K562 (cell line): ENCODE measurements around the gene RSPH3. TPM values are rescaled to one million over a fixed set of nuclear protein-coding genes. Genes with fewer than 3 reads are reported as not detected.

ENCODE experiments used
- ATAC-seq: fragments of 200-7000 bp; cut with Tn5 transposase; 3 replicates; pipeline ENCODE4 v1.9.1; 2020; ENCODE audit warnings: moderate library complexity
- BruUV-seq: library from RNA; stranded (reverse); fragments of 400-500 nt; replicated peaks from 2 replicates; lab custom pipeline; 2021; lab: Mats Ljungman, UMichigan
- CTCF ChIA-PET: fragments of 300-600 bp; formaldehyde crosslinking; extraction: SDS; loops from one replicate; lab custom pipeline; 2021; ENCODE audit warnings: low intra/inter-chr PET ratio; lab: Yijun Ruan, JAX
- POLR2A ChIA-PET: fragments of 300-600, 350-650 bp; sonication (Branson Sonifier 250); formaldehyde crosslinking; extraction: SDS; loops from one replicate; lab custom pipeline; 2021; ENCODE audit warnings: antibody characterized with exemption, inconsistent platforms; lab: Yijun Ruan, JAX
- DNase-seq, 4 experiments: peaks; one replicate each; pipeline versions ENCODE4 v3.0.0 to v3.0.0-alpha.2; 2011 to 2018; ENCODE audit warnings: low spot score in 3 of 4, mixed read lengths in 3 of 4; ENCODE audit errors: extremely low read depth in 1 of 4
- FAIRE-seq: peaks from 2 replicates; lab custom pipeline; 2011; peaks lifted over from hg19 to GRCh38; lab: Jason Lieb, UNC
- H2AFZ ChIP-seq: 2 replicates; pipeline ENCODE4 v1.6.0; 2011; ENCODE audit warnings: low read depth, low read length, control low read depth, inconsistent platforms
- H3K27ac ChIP-seq: fragments of 200-600 bp; 3 replicates; pipeline ENCODE4 v1.8.0; 2011; ENCODE audit warnings: low read depth, mild to moderate bottlenecking, control low read depth, inconsistent platforms, low read length, moderate library complexity, mixed read lengths; ENCODE audit errors: extremely low read depth
- H3K27me3 ChIP-seq, 2 experiments: fragments of 300-600 bp in 1 of 2; 2 replicates in 1 of 2; 3 replicates in 1 of 2; pipeline versions ENCODE4 v1.6.0 to v1.8.0; 2011; ENCODE audit warnings: inconsistent platforms in 2 of 2, low read length in 2 of 2, mild to moderate bottlenecking in 1 of 2, mixed read lengths in 1 of 2, moderate library complexity in 1 of 2; ENCODE audit not compliant: control insufficient read depth in 2 of 2, insufficient read depth in 2 of 2
- H3K36me3 ChIP-seq: fragments of 300-600 bp; 3 replicates; pipeline ENCODE4 v1.8.0; 2011; ENCODE audit warnings: mild to moderate bottlenecking, low read length, inconsistent platforms; ENCODE audit not compliant: control insufficient read depth, insufficient read depth
- H3K4me1 ChIP-seq, 2 experiments: fragments of 200-600 bp in 1 of 2; replicated peaks in 1 of 2; 2 replicates in 1 of 2; 3 replicates in 1 of 2; pipeline versions ENCODE4 v1.5.1 to v1.8.0; 2011; ENCODE audit warnings: inconsistent platforms in 2 of 2, low read length in 2 of 2, mild to moderate bottlenecking in 1 of 2, mixed read lengths in 1 of 2, moderate library complexity in 1 of 2; ENCODE audit not compliant: control insufficient read depth in 2 of 2, insufficient read depth in 2 of 2
- H3K4me2 ChIP-seq: 2 replicates; pipeline ENCODE4 v1.6.1; 2011; ENCODE audit warnings: low read length, control low read depth, inconsistent platforms, mixed read lengths; ENCODE audit not compliant: insufficient read depth
- H3K4me3 ChIP-seq: fragments of 200-600 bp; sonication (generic), shearing (Covaris generic); 2 replicates; pipeline ENCODE4 v1.5.1; 2016; ENCODE audit warnings: control low read depth, inconsistent platforms
- H3K79me2 ChIP-seq: fragments of 200-600 bp; 3 replicates; pipeline ENCODE4 v1.8.0; 2011; ENCODE audit warnings: low read length, inconsistent platforms; ENCODE audit not compliant: control insufficient read depth, insufficient read depth
- H3K9ac ChIP-seq, 2 experiments: 2 replicates each; pipeline versions ENCODE4 v1.6.0 to v1.6.1; 2011; ENCODE audit warnings: low read depth in 2 of 2, low read length in 2 of 2, control low read depth in 1 of 2, inconsistent platforms in 1 of 2, mild to moderate bottlenecking in 1 of 2, mixed read lengths in 1 of 2; ENCODE audit not compliant: insufficient read depth in 1 of 2
- H3K9me1 ChIP-seq: one replicate; pipeline ENCODE4 v1.6.0; 2011; ENCODE audit warnings: inconsistent platforms, mild to moderate bottlenecking, low read length, moderate library complexity; ENCODE audit not compliant: control insufficient read depth, insufficient read depth
- H3K9me3 ChIP-seq: replicated peaks from 2 replicates; pipeline ENCODE4 v1.5.1; 2011; ENCODE audit warnings: low read depth, low read length, inconsistent platforms; ENCODE audit not compliant: control insufficient read depth, insufficient read depth
- H4K20me1 ChIP-seq: replicated peaks from 2 replicates; pipeline ENCODE4 v1.6.1; 2011; ENCODE audit warnings: low read length, inconsistent platforms, mixed read lengths; ENCODE audit not compliant: control insufficient read depth, insufficient read depth
- NFIC ChIP-seq: fragments of 450-650 bp; IDR thresholded peaks from 2 replicates; pipeline ENCODE4 v1.6.1; 2017; ENCODE audit warnings: mild to moderate bottlenecking, inconsistent platforms
- PYGO2 ChIP-seq: fragments of 450-650 bp; IDR thresholded peaks from 2 replicates; pipeline ENCODE4 v1.6.1; 2016; ENCODE audit warnings: mild to moderate bottlenecking, missing genetic modification characterization, moderate library complexity, missing compliant biosample characterization
- RBM25 ChIP-seq: fragments of 200-400 bp; formaldehyde crosslinking; IDR thresholded peaks from 2 replicates; pipeline ENCODE4 v1.6.1; 2018; ENCODE audit warnings: low read length, low read depth, moderate library complexity; ENCODE audit not compliant: severe bottlenecking
- RCOR1 ChIP-seq, 2 experiments: IDR thresholded peaks; 2 replicates each; pipeline ENCODE4 v1.6.1; 2012; ENCODE audit warnings: low read depth in 2 of 2, low read length in 2 of 2, borderline replicate concordance in 1 of 2, improper control_type of control experiment in 1 of 2
- SETDB1 ChIP-seq: IDR thresholded peaks from one replicate; pipeline ENCODE4 v1.6.1; 2012; ENCODE audit warnings: low read length, control low read depth, inconsistent platforms
- SNRNP70 ChIP-seq: fragments of 200-400 bp; formaldehyde crosslinking; optimal IDR thresholded peaks from 2 replicates; pipeline ENCODE3; 2017; ENCODE audit warnings: low read depth, low read length
- STAT5A ChIP-seq: IDR thresholded peaks from 2 replicates; pipeline ENCODE4 v1.6.1; 2012; ENCODE audit warnings: low read length, inconsistent platforms, borderline replicate concordance
- XRCC3 ChIP-seq: fragments of 450-650 bp; IDR thresholded peaks from 2 replicates; pipeline ENCODE4 v1.6.1; 2017; ENCODE audit warnings: mild to moderate bottlenecking, moderate library complexity
- ZNF143 ChIP-seq: sonication (generic); formaldehyde crosslinking; IDR thresholded peaks from 2 replicates; pipeline ENCODE4 v1.9.0; 2022; ENCODE audit warnings: mild to moderate bottlenecking, missing genetic modification reagents
- ZNF586 ChIP-seq: fragments of 450-650 bp; formaldehyde crosslinking; conservative IDR thresholded peaks from 2 replicates; pipeline ENCODE4 v1.4.0; 2020; ENCODE audit warnings: mild to moderate bottlenecking, moderate library complexity
- ZNF609 ChIP-seq: sonication (generic); formaldehyde crosslinking; IDR thresholded peaks from 2 replicates; pipeline ENCODE4 v1.8.1; 2023; ENCODE audit warnings: missing genetic modification reagents, mild to moderate bottlenecking, borderline replicate concordance
- ZNF696 ChIP-seq: fragments of 250-450 bp; sonication (Bioruptor Pico); conservative IDR thresholded peaks from 2 replicates; pipeline ENCODE4 v1.4.0; 2020; ENCODE audit warnings: mild to moderate bottlenecking, moderate library complexity
- WGBS: fragments of 100-300 bp; shearing (Covaris generic); methylation state at CpG from one replicate; pipeline ENCODE4 v1.1.6; 2016; ENCODE audit warnings: low coverage, mixed read lengths; ENCODE audit not compliant: insufficient coverage; ENCODE audit errors: missing lambda C conversion rate; 5-methylcytosine and 5-hydroxymethylcytosine counted together
- in situ Hi-C: fragments of 300-500 bp; cut with MboI; formaldehyde crosslinking; loops from 4 replicates; pipeline ENCODE4 v1.15.0; 2018; ENCODE audit warnings: inconsistent platforms, mixed read lengths
- intact Hi-C: fragments of 100-400 bp; cut with micrococcal nuclease; formaldehyde crosslinking; loops from 2 replicates; pipeline ENCODE4 v1.14.2; 2022
- polyA plus RNA-seq, 8 experiments: library from polyadenylated mRNA; depleted of rRNA in 4 of 8; stranded (reverse) in 5 of 8; unstranded in 3 of 8; fragments of >200 nt; fragmentation: Nextera tagmentation in 2 of 8; fragmentation: Illumina TruSeq in 1 of 8; extraction: Ambion mirVana in 2 of 8; extraction: Trizol in 1 of 8; gene quantifications; 2 replicates each; pipeline versions ENCODE4 v1.2.1 to v1.2.3, GENCODE V29; 2011 to 2014; ENCODE audit warnings: inconsistent platforms in 1 of 8, missing spikeins in 1 of 8
- total RNA-seq, 7 experiments: library from RNA; depleted of rRNA in 6 of 7; stranded (reverse); fragments of >200 nt in 6 of 7; fragmentation: Illumina TruSeq in 2 of 7; extraction: Trizol in 2 of 7; gene quantifications; 2 replicates each; pipeline versions ENCODE4 v1.2.1 to v1.2.3, GENCODE V29; 2011 to 2021; ENCODE audit warnings: low replicate concordance in 1 of 7

Gene RSPH3
- total and polyA plus RNA-seq, 9 of the 15 experiments (the other 6 are each of a cell fraction or from before 2014, with no cell fraction given), result 0.52 to 2.9 (median 1.5) TPM

DNA sequence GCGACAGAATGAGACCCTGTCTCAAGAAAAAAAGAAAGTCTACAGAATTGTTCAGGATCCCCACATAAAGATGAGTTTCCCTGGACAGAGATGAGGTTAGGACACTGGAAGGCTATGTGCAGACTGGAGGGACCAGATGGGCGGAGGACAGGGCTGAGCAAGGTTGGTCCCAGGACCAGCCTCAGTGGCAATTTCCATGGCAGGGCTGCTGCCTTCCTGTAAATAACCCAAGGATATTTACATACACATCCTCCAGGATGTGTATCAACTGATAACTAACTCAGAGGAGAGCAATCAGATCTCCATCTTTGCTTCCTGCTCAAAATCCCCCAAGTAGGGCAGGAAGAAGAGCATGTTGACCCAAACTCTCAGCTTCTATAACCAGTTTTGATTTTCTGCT, 58.8 kb downstream of the RSPH3 start:
- H3K27ac ChIP-seq, result no peak overlapping the region
- H3K9me1 ChIP-seq, result no peaks in the 10 kb centered on the region
- POLR2A ChIA-PET, result interaction anchor here (1.5 kb wide), 1 partner anchor 16 kb away, joined by 3 read pairs; no protein-coding TSS in a partner anchor
- in situ Hi-C loops (no loop called here), intact Hi-C loops (no loop called here)
- no peaks in the 10 kb centered on the region for H3K36me3 ChIP-seq
- H4K20me1 ChIP-seq, result no peaks in the 10 kb centered on the region
- peaks cover 0 to 18% of the 10 kb centered on the region in 2 experiments; a peak in 3 of 5 replicates for H3K27me3 ChIP-seq
- no peak overlapping the region for H3K4me3 ChIP-seq
- BruUV-seq, result no TSS peak
- WGBS, result 24% methylated on average over 2 of the region's 2 CpGs
- no peak overlapping the region for H2AFZ ChIP-seq
- no peaks in the 10 kb centered on the region for H3K9me3 ChIP-seq
- peaks cover 0 to 17% of the 10 kb centered on the region in 2 experiments; a peak in 4 of 5 replicates for H3K4me1 ChIP-seq
- DNase-seq (no peak), ATAC-seq (no peak), FAIRE-seq (no peak)
- H3K79me2 ChIP-seq, result no peaks in the 10 kb centered on the region
- H3K9ac ChIP-seq, result no peak overlapping the region
- CTCF ChIA-PET, result no interaction called here
- H3K4me2 ChIP-seq, result no peak overlapping the region
- TF ChIP-seq ZNF586 (CRISPR knock-in tag) (no peak), PYGO2 (no peak), SNRNP70 (no peak), RBM25 (no peak), STAT5A (no peak), XRCC3 (no peak), ZNF696 (CRISPR knock-in tag) (no peak), RCOR1 (IDR thresholded peaks at IDR 0.05; ENCODE audit: borderline replicate concordance in 1 of 2, low read depth in 2 of 2, low read length in 2 of 2) (no peak), SETDB1 (no peak), ZNF609 (CRISPR knock-in tag) (no peak), NFIC (no peak), ZNF143 (CRISPR knock-in tag) (no peak)
